ENCODE results near the gene ILDR2. TPM values are rescaled to one million over a fixed set of nuclear protein-coding genes. Genes with fewer than 3 reads are reported as not detected.

The ILDR2 gene
- total RNA-seq, 1 experiment from 2014 or later = not detected

DNA sequence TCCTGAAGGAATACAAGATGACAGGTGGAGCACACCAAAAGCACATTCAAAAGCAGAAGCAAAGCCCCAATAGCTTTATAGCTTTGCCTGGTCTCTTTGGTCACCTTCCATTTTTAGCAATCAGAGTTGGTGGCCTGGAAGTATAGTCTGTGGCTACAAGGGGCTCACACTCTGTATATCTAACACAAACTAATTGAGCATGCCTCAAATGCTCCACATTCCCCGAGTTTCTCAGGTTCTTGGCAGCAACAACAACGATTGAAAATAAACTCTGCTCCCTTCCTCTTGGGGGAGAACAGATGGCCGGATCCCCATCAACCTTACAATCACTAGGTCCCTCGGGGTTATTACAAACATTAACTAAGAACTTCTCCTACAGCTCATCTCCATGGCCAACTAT is 74.4 kb downstream of the ILDR2 start:
- CTCF ChIA-PET = no interaction called here
- Histone ChIP-seq H3K9me3 (ENCODE audit: low read depth, low read length, poor library complexity, severe bottlenecking) (no peaks in the 10 kb centered on the region), H3K4me3 (ENCODE audit: low read depth, low read length, poor library complexity, severe bottlenecking) (no peak overlapping the region), H3K4me1 (ENCODE audit: insufficient read depth, low read length, poor library complexity, severe bottlenecking) (no peaks in the 10 kb centered on the region), H3K36me3 (ENCODE audit: insufficient read depth, low read length, poor library complexity, severe bottlenecking) (no peaks in the 10 kb centered on the region), H3K27ac (ENCODE audit: low read depth, low read length, poor library complexity, severe bottlenecking) (no peak overlapping the region), H3K27me3 (replicated peaks; ENCODE audit: insufficient read depth, low read depth, low read length, poor library complexity) (peaks cover 8% of the 10 kb centered on the region)
- no TSS peak for BruUV-seq (replicated peaks)
- TF ChIP-seq, protein P1, sequence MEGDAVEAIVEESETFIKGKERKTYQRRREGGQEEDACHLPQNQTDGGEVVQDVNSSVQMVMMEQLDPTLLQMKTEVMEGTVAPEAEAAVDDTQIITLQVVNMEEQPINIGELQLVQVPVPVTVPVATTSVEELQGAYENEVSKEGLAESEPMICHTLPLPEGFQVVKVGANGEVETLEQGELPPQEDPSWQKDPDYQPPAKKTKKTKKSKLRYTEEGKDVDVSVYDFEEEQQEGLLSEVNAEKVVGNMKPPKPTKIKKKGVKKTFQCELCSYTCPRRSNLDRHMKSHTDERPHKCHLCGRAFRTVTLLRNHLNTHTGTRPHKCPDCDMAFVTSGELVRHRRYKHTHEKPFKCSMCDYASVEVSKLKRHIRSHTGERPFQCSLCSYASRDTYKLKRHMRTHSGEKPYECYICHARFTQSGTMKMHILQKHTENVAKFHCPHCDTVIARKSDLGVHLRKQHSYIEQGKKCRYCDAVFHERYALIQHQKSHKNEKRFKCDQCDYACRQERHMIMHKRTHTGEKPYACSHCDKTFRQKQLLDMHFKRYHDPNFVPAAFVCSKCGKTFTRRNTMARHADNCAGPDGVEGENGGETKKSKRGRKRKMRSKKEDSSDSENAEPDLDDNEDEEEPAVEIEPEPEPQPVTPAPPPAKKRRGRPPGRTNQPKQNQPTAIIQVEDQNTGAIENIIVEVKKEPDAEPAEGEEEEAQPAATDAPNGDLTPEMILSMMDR (conservative IDR thresholded peaks at IDR 0.05; ENCODE audit: low read depth, low read length) = no peak
- TF ChIP-seq EZH2 (IDR thresholded peaks at IDR 0.05; ENCODE audit: borderline replicate concordance, low read depth, low read length, poor library complexity, severe bottlenecking) = no peak
- POLR2A ChIA-PET (ENCODE audit: low non-redundant PET) = no interaction called here
- intact Hi-C loops (cut with micrococcal nuclease; ENCODE audit: unreplicated experiment) = no loop called here
- DNase-seq (ENCODE audit: low spot score) = no peak

DNA sequence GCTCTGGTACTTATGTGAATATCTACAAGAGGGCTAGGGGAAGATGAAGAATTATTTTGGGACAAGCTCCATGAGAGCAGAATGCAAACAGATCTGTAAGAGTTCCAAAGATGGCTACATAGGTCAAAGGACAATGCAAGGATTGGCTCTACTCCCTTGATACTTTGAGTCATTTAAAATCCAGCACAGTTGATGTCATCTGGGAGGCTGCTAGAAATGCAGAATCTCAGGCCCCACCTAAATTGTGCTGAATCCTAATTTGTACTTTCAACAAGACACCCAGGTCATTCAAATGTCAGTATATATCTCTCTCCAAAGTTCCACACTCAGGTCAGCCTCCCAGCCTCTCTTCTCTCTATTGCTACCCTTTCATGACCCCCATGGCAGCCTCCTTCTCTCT is 75.6 kb downstream of the ILDR2 start:
- CTCF ChIA-PET = no interaction called here

DNA sequence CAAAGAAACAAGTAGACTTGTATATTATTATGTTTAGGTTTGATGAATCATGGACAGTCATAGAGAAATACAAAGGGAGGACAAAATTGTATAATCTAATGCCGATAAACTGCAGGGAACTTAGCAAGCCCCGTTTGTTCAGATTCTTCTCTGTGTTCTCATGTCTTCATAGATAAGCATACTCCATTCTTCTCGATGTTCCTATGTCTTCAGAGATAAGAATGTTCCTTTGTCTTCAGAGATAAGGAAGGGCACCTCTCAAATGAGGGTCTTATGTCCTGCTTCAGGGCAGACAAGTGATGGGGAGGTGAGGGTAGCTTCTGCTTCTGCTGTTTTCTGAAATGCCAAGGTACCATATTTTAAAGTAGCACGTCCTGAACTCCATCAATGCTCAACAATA is 79.6 kb downstream of the ILDR2 start:
- POLR2A ChIA-PET (ENCODE audit: low non-redundant PET) = no interaction called here
- DNase-seq (ENCODE audit: low spot score) = no peak
- peaks cover 15% of the 10 kb centered on the region for H3K27me3 ChIP-seq (replicated peaks; ENCODE audit: insufficient read depth, low read depth, low read length, poor library complexity)
- intact Hi-C loops (cut with micrococcal nuclease; ENCODE audit: unreplicated experiment) = no loop called here
- no peaks in the 10 kb centered on the region for H3K4me1 ChIP-seq (ENCODE audit: insufficient read depth, low read length, poor library complexity, severe bottlenecking)
- CTCF ChIA-PET = no interaction called here
- TF ChIP-seq, protein P1 (conservative IDR thresholded peaks at IDR 0.05; ENCODE audit: low read depth, low read length) = no peak
- no peak for TF ChIP-seq EZH2 (IDR thresholded peaks at IDR 0.05; ENCODE audit: borderline replicate concordance, low read depth, low read length, poor library complexity, severe bottlenecking)
- H3K9me3 ChIP-seq (ENCODE audit: low read depth, low read length, poor library complexity, severe bottlenecking) = no peaks in the 10 kb centered on the region
- H3K36me3 ChIP-seq (ENCODE audit: insufficient read depth, low read length, poor library complexity, severe bottlenecking) = no peaks in the 10 kb centered on the region
- no peak overlapping the region for H3K27ac ChIP-seq (ENCODE audit: low read depth, low read length, poor library complexity, severe bottlenecking)
- no peak overlapping the region for H3K4me3 ChIP-seq (ENCODE audit: low read depth, low read length, poor library complexity, severe bottlenecking)
- BruUV-seq (replicated peaks) = no TSS peak

More for the DNA sequence above, 75.6 kb downstream of the ILDR2 start:
- intact Hi-C loops (cut with micrococcal nuclease; ENCODE audit: unreplicated experiment) = no loop called here
- Histone ChIP-seq H3K4me3 (ENCODE audit: low read depth, low read length, poor library complexity, severe bottlenecking) (no peak overlapping the region), H3K27ac (ENCODE audit: low read depth, low read length, poor library complexity, severe bottlenecking) (no peak overlapping the region), H3K9me3 (ENCODE audit: low read depth, low read length, poor library complexity, severe bottlenecking) (no peaks in the 10 kb centered on the region), H3K36me3 (ENCODE audit: insufficient read depth, low read length, poor library complexity, severe bottlenecking) (no peaks in the 10 kb centered on the region), H3K4me1 (ENCODE audit: insufficient read depth, low read length, poor library complexity, severe bottlenecking) (no peaks in the 10 kb centered on the region), H3K27me3 (replicated peaks; ENCODE audit: insufficient read depth, low read depth, low read length, poor library complexity) (peaks cover 5% of the 10 kb centered on the region)
- POLR2A ChIA-PET (ENCODE audit: low non-redundant PET) = no interaction called here
- BruUV-seq (replicated peaks) = no TSS peak
- TF ChIP-seq, protein P1 (conservative IDR thresholded peaks at IDR 0.05; ENCODE audit: low read depth, low read length) = no peak
- TF ChIP-seq EZH2 (IDR thresholded peaks at IDR 0.05; ENCODE audit: borderline replicate concordance, low read depth, low read length, poor library complexity, severe bottlenecking) = no peak
- no peak for DNase-seq (ENCODE audit: low spot score)

Data from A673 (cell line).